Body of pancreas (tissue), 4 donors: ENCODE results near the gene ATG4A. TPM values are rescaled to one million over a fixed set of nuclear protein-coding genes. Genes with fewer than 3 reads are reported as not detected.

Experiments
- ATAC-seq: fragments of 150-250 bp; one replicate; pipeline ENCODE4 v1.9.1; 2016
- DNase-seq, 4 donors: peaks; one replicate each; pipeline ENCODE4 v3.0.0-alpha.2; 2019
- H3K27ac ChIP-seq, 4 donors: fragments of 200-600 bp; sonication (generic); 1 replicate in 3 of 4; 2 replicates in 1 of 4; pipeline versions ENCODE4 v1.5.1 to v1.6.1; 2016 to 2019; ENCODE audit warnings: mild to moderate bottlenecking in 1 of 4, mixed read lengths in 1 of 4, moderate library complexity in 1 of 4
- H3K27me3 ChIP-seq, 2 donors: fragments of 200-600 bp; sonication (generic); one replicate each; pipeline ENCODE4 v1.6.0; 2016; ENCODE audit warnings: mild to moderate bottlenecking in 1 of 2
- H3K36me3 ChIP-seq, 2 donors: fragments of 200-600 bp; sonication (generic); replicated peaks in 1 of 2; 2 replicates each; pipeline ENCODE4 v1.5.1; 2016; ENCODE audit warnings: low read depth in 2 of 2; ENCODE audit not compliant: insufficient read depth in 1 of 2
- H3K4me1 ChIP-seq: fragments of 200-600 bp; sonication (generic); one replicate; pipeline ENCODE4 v1.6.0; 2016
- H3K4me3 ChIP-seq, 2 donors: fragments of 200-600 bp; sonication (generic); 1 replicate in 1 of 2; 2 replicates in 1 of 2; pipeline ENCODE4 v1.5.1; 2016 to 2019
- H3K9me3 ChIP-seq, 3 donors: fragments of 200-600 bp; sonication (generic); 1 replicate in 2 of 3; 2 replicates in 1 of 3; pipeline ENCODE4 v1.5.1; 2016
- POLR2A ChIP-seq, 3 donors: fragments of 450-650 bp; IDR thresholded peaks; one replicate each; pipeline ENCODE4 v1.6.1; 2016; ENCODE audit warnings: antibody characterized with exemption in 3 of 3, mild to moderate bottlenecking in 2 of 3
- WGBS, 2 donors: methylation state at CpG; one replicate each; pipeline ENCODE4 v1.1.5; 2017; 5-methylcytosine and 5-hydroxymethylcytosine counted together
- intact Hi-C: fragments of 100-400 bp; cut with DNase I; formaldehyde crosslinking; loops from one replicate; pipeline ENCODE4 v1.15.1; 2023
- total RNA-seq, 2 donors: library from RNA; depleted of rRNA; stranded (reverse); fragments of >200 nt; gene quantifications; one replicate each; pipeline ENCODE4 v1.1.0, GENCODE V29; 2016
- TF ChIP-seq, protein P1 (sequence below), 7 experiments: fragments of 450-650 bp in 4 of 7; fragments of 200-600 bp in 3 of 7; sonication (generic) in 3 of 7; IDR thresholded peaks; one replicate each; pipeline ENCODE4 v1.5.1; 2016 to 2019; ENCODE audit warnings: antibody characterized with exemption in 7 of 7

The ATG4A gene
- total RNA-seq, 2 donors from 2014 or later, result 11.2 to 31.6 TPM

DNA sequence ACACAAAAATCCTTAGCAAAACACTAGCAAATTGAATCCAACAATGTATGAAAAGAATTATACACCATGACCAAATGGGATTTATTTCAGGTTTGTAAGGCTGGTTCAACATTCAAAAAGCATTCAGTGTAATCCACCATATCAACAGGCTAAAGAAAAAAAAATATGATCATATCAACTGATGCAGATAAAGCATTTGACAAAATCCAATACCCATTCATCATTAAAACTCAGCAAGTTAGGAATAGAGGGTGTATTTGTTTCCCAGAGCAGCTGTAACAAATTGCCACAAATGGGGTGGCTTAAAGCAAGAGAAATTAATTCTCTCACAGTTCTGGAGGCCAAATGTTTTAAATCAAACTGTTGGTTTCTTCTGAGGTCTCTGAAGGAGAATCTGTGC is 36.0 kb upstream of the ATG4A start:
- ATAC-seq (no peak), DNase-seq (no peak)
- Histone ChIP-seq H3K27me3 (no peaks in the 10 kb centered on the region), H3K9me3 (no peaks in the 10 kb centered on the region), H3K4me3 (no peak overlapping the region), H3K27ac (no peak overlapping the region), H3K4me1 (no peaks in the 10 kb centered on the region), H3K36me3 (no peaks in the 10 kb centered on the region)
- TF ChIP-seq, protein P1, sequence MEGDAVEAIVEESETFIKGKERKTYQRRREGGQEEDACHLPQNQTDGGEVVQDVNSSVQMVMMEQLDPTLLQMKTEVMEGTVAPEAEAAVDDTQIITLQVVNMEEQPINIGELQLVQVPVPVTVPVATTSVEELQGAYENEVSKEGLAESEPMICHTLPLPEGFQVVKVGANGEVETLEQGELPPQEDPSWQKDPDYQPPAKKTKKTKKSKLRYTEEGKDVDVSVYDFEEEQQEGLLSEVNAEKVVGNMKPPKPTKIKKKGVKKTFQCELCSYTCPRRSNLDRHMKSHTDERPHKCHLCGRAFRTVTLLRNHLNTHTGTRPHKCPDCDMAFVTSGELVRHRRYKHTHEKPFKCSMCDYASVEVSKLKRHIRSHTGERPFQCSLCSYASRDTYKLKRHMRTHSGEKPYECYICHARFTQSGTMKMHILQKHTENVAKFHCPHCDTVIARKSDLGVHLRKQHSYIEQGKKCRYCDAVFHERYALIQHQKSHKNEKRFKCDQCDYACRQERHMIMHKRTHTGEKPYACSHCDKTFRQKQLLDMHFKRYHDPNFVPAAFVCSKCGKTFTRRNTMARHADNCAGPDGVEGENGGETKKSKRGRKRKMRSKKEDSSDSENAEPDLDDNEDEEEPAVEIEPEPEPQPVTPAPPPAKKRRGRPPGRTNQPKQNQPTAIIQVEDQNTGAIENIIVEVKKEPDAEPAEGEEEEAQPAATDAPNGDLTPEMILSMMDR (IDR thresholded peaks at IDR 0.05), result no peak
- no peak for TF ChIP-seq POLR2A (IDR thresholded peaks at IDR 0.05)
- intact Hi-C loops, result no loop called here

- Histone ChIP-seq H3K36me3 (no peaks in the 10 kb centered on the region), H3K4me3 (no peak overlapping the region), H3K27me3 (no peaks in the 10 kb centered on the region), H3K9me3 (no peaks in the 10 kb centered on the region), H3K4me1 (no peaks in the 10 kb centered on the region), H3K27ac (no peak overlapping the region)
- intact Hi-C loops, result no loop called here
- ATAC-seq (no peak), DNase-seq (no peak)
- TF ChIP-seq, protein P1 (IDR thresholded peaks at IDR 0.05), result no peak
- TF ChIP-seq POLR2A (IDR thresholded peaks at IDR 0.05), result no peak
- WGBS, 2 donors, result 75 to 80% methylated on average over 1 of the region's 1 CpG
Measured at GRCh38 chrX:108059801-108060200, 31.8 kb upstream of the ATG4A start.

- no peaks in the 10 kb centered on the region for H3K9me3 ChIP-seq
- H3K4me1 ChIP-seq, result no peaks in the 10 kb centered on the region
- intact Hi-C loops, result no loop called here
- no peaks in the 10 kb centered on the region for H3K27me3 ChIP-seq
- 38 to 83% methylated on average over 1 of the region's 1 CpG for WGBS, 2 donors
- H3K27ac ChIP-seq, result no peak overlapping the region
- no peak for DNase-seq
- no peak for ATAC-seq
- TF ChIP-seq, protein P1 (IDR thresholded peaks at IDR 0.05), result no peak
- no peak for TF ChIP-seq POLR2A (IDR thresholded peaks at IDR 0.05)
- H3K4me3 ChIP-seq, result no peak overlapping the region
- no peaks in the 10 kb centered on the region for H3K36me3 ChIP-seq
Measured at GRCh38 chrX:108064001-108064400, 27.6 kb upstream of the ATG4A start.

- TF ChIP-seq, protein P1 (IDR thresholded peaks at IDR 0.05), result no peak
- no peak for TF ChIP-seq POLR2A (IDR thresholded peaks at IDR 0.05)
- DNase-seq, result no peak
- Histone ChIP-seq H3K4me3 (no peak overlapping the region), H3K4me1 (no peaks in the 10 kb centered on the region), H3K27me3 (no peaks in the 10 kb centered on the region), H3K27ac (no peak overlapping the region), H3K9me3 (no peaks in the 10 kb centered on the region), H3K36me3 (no peaks in the 10 kb centered on the region)
- WGBS, 2 donors, result 69 to 95% methylated on average over 2 of the region's 2 CpGs
- ATAC-seq, result no peak
- intact Hi-C loops, result no loop called here
Measured at GRCh38 chrX:108064613-108065012, 27.0 kb upstream of the ATG4A start.

DNA sequence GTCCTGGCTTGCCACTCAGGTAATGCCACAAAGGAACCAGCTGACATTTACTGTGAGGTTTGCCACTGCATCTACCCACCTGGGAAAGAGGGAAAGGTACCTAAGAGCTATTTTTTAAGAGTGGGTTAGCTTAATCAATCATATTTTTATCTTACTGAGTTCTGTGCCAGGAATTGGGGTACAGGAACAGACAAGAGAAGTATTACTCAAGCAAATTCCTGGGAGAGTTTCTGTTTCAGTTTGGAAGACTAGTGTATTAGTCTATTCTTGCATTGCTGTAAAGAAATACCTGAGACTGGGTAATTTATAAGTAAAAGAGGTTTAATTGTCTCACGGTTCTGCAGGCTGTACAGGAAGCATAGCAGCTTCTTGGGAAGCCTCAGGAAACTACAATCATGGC is 23.5 kb upstream of the ATG4A start:
- ATAC-seq (no peak), DNase-seq (no peak)
- TF ChIP-seq POLR2A (IDR thresholded peaks at IDR 0.05), result no peak
- TF ChIP-seq, protein P1 (IDR thresholded peaks at IDR 0.05), result no peak
- no peaks in the 10 kb centered on the region for H3K9me3 ChIP-seq
- no peaks in the 10 kb centered on the region for H3K27me3 ChIP-seq
- H3K4me3 ChIP-seq, result no peak overlapping the region
- no peaks in the 10 kb centered on the region for H3K4me1 ChIP-seq
- no peak overlapping the region for H3K27ac ChIP-seq
- H3K36me3 ChIP-seq, result no peaks in the 10 kb centered on the region
- intact Hi-C loops, result no loop called here
- WGBS, 2 donors, result 15 to 71% methylated on average over 1 of the region's 1 CpG
